HG03457 (cell line): ENCODE data around the gene PACRG.

Experiments
- ATAC-seq: cut with Tn5 transposase; IDR thresholded peaks from one replicate; pipeline ENCODE4 v1.9.1; 2021; ENCODE audit warnings: moderate number of reproducible peaks; ENCODE audit not compliant: unreplicated experiment

Gene PACRG

DNA sequence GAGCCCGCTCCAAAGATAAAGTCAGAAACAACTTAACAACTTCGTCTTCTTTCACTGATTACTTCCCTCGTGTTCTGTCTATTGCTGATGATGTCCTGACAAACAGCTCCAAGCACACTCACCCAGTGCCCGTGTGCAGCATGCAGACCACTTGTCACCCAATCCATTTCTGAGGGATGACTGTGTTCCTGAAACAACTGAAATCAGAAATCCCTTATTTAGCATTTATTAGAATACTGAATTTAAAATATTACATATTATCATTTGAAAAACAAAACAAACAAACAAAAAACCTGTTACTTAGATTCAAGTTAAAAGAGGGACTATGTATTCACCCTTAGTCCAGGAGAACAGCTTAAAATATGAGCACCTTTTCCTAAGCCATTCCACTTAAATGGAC lies 463.0 kb downstream of the PACRG start:
- no peak for ATAC-seq

DNA sequence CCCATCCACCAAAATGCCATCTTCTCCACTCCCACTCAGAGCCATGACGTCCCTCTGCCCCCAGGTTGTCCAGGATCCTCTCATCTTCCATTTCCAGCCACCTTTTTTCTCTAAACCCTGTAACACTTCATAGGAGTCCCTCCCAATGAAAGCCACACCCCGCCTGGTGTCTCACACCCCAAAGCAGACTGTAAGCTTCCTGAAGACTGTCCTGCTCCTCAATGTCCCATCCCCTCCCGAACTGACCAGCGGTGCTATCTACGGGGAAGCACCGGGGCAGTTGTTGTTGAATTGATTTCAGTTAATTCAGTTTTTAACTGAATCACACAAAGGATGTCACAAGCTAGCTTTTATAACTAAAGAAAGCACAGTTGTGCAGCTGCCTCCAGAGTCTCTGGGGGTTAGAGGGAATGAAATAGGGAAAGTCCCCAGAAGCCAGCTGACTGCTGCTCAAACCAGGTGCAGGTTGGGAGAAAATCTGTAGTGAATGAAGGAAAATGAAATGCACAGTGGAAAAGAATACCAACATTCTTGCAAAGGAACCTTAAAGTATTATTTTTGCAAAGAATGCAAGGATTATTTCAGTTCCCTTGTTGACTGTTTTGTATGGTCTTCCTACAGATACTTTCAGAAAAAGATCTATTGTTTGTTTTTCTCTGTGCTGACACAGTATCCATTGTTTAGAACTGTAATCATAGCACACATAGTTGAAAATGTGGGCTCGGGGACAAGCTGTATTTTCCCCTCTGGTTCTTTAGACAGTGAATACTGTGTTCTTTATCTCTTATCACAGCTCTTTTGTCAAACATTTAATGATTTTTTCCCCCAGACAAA lies 464.1 kb downstream of the PACRG start:
- no peak for ATAC-seq

DNA sequence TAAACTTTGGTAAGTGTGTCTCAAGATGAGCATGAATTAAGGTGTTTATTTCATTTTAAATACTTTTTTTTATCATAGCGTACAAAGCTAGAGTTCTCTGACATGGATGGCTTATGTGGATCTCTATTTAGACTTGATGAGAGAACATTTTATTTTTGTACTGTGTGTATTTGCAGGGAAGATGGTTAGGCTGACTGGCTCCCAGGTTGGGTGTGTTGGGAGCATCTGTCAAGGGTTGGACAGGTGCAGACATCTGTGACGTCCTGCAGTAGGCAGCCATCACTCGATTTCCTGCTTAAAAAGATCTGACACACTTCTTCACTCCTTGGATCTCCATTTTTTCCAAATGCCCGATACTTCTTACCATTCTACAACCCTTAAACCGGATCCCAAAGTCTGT lies 464.8 kb downstream of the PACRG start:
- no peak for ATAC-seq

DNA sequence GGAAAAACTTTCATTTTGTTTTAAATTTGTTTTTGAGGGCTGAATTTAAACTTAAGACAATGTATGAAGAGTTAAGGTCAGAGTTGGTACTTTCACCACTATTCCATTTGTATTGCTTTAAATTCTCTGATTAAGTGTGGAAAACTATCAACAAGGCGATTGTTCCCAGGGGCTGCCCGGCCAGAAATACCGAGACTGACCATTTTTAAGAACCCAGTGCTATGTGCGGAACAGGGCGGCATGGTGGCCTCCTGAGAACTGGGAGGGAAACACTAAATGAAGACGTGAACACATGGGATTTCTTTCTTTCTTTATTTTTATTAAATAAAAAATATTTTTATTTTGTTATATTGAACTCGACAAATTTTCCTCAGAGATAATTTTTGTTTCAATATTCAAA lies 465.6 kb downstream of the PACRG start:
- no peak for ATAC-seq

DNA sequence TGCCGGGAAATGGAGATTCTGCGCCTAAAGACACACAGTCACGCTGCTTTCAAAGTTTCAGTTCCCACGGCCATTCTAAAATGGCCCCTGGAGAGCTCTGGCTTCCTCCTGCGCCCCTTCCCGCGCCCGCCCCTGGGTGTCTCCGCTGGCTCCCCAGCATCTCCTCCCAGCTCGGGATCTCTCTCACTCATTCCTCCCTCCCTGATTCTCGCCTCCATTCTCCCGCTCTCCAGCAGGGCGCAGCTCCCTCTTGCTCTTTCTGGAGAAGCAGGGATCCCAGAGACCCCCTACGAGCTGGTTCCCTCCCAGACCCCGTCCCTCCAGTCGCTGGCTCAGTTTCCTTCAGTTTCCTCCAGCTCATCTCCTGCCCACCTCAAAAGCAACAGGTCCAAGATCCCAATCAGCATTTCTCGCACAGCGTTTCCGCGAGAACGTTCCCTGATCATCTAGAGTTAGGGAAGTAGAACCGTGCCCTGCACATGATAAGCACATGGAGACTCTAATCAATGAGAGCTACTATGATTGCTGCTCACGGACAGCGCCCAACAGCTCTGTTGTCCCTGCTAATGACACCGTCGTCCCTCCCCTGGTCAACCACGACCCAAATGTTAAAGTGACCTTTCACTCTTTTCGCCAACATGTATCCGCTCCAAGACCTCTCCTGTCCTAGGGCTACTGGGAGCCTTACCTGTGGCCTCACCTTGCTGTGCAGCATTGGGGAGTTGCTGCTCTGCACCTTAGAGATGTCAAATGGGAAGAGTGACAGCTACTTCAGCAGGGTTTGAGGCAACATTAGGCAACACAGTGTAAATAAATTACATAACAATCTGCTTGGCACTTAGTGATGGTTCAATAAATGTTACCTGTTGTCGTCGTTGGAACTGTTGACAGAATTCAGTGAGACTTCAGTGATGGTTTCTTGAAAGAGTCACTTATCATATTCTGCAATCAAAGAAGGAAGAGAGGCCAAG lies 468.2 kb downstream of the PACRG start:
- no peak for ATAC-seq

DNA sequence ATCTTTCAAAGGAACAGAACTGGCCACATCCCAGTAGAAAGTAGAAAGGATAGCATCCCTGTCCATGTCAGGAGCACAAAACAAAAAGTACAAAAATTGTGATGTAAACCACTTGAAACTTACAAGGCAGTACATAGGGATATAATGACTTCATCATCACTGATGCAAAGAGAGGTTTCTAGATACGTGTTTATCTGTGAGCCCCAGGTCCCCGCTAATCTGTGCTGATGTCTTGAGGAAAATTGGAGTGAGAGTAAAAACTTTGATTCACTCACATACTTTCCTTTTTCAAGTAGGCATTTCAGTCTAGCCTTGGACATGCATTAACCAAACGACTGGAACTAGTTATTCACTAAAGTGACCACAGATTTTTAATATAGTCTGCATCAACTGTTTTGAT lies 470.1 kb downstream of the PACRG start:
- ATAC-seq: no peak

DNA sequence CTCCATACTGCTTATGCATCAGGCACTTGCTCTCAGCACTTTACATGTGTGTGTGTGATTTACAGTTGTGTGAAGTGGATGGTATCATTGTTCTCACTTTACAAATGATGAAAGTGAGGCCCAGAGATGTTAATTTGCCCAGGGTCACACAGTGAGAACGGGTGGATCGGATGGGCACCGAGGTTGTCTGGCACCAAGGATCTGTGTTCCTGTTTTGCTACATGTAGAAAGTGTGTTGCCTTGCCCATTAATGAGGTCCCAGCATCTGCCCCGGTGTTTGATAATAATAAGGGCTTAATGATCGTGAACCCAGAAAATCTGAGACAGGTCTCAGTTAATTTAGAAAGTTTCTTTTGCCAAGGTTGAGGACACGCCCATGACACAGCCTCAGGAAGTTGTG lies 470.6 kb downstream of the PACRG start:
- no peak for ATAC-seq

DNA sequence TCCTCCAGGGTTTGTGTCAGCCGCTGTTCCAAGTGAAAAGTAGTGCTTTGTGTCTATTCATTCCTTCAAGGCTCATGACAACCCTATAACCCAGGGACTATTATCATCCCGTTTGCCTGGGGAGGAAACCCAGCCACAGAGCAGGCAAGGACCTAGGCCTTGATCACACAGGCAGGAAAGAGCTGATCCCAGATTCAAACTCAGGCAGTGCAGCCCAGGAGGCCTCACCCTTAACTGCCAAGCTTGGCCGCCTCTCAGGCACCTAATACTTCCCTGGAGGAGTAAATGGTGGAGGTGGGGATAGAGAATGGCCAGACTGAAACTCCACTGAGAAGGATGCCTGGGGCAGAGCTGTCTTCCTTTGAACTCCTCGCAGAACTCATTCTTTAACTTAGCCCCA lies 471.6 kb downstream of the PACRG start:
- no peak for ATAC-seq

DNA sequence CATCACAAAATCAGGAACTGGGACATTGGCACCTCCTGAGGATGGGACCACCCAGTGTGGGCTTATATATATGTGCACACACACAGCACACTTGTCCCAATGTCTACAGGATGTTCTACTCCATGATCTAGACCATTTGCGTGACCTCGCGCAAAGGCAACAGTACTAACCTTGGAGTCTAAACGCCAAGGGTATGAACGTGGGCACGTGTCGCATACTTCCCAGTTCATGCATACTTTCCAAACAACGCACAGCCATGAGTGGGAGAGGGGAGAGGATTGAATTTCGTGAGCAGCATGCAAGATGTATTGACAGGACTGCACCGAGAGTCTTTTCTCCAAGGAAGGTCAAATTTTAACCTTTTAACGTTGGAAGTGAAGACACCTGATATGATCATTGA lies 472.5 kb downstream of the PACRG start:
- no peak for ATAC-seq

DNA sequence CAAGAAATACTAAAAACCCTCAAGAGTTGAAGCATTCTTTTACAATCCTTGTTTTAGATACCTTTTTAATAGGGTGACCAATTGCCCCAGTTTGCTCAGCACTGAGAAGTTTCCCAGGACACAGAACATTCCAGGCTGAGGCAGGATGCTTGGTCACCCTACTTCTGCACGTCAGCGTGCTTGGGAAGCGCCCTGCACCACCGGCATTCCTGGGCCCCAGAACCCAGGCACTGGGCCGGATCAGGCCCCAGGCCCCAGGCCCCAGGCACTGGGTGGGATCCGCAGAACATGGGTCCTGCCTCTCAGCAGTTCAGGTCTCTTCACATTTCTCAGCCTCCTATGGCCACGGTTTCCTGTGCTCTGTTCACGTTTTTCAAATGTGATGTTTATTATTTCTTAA lies 472.9 kb downstream of the PACRG start:
- ATAC-seq: no peak

DNA sequence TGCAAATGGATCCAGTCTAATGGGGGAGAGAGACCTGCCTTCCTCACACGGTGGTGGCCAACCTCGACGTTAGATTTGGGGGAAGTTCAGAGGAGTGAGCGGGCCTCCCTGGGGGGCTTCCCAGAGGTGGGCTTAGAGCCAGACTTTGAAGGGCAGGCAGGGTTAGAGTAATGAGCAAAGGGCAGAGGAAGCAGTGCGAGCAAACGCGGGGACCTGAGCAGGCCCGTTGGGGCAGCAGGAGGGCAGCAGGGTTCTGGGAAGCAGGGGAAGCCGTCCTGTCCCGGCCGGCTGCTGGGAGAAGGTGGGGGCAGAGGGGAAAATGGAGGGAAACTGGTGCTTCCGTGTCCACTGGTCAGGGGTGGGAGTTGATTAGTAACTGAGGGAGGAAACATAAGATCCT lies 474.1 kb downstream of the PACRG start:
- ATAC-seq: no peak

DNA sequence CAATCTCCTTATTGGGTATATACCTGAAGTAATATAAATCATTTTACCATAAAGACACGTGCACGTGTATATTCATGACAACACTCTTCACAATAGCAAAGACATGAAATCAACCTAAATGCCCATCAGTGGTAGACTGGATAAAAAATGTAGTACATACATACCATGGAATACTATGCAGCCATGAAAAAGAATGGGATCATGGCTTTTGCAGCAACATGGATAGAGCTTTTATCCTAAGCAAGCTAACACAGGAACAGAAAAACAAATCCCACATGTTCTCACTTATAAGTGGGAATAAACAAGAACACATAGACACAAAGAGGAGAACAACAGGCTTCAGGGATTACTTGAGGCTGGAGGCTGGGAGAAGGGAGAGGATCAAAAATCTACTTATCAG lies 478.4 kb downstream of the PACRG start:
- no peak for ATAC-seq

DNA sequence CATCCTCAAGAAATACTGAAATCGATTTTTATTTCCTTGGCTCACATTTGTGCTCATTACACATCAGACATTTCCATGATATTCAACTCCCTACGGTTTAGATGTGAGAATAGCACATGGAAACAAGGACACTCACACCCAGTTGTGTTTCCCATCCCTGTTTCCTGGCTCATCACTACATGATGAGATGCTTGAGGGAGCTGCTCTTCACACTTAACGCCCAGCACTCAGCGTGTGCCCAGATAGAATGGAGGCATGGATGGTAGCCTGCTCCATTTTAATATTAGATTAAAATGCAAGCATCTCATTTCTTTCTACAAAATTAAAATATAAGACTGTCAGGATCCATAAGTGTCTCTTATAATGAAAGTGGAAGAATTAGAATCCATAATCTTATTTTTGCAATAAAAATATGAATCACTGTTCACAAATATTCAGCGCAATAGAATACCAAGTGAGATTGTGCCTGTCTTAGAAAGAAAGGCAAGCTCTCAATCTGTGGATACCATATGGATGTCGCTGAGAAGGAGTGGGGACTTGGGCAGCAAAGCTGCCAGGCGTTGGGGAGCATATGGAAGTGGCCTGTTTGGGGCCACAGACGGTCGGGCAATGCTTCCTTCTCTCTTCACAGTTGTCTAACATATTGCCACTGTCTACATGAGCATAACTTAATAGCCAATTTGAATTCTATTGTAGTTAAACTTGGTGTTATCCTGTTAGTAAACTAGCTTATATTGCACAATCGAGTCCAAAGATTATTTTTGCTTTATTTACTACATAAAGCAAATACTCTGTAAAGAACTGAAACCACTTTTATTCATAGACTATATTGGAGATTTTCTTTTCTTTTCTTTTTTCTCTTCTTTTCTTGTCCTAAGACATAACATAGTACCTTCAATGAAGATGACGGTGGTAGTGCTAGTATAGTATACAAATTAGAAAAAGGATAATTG lies 479.9 kb downstream of the PACRG start:
- no peak for ATAC-seq

DNA sequence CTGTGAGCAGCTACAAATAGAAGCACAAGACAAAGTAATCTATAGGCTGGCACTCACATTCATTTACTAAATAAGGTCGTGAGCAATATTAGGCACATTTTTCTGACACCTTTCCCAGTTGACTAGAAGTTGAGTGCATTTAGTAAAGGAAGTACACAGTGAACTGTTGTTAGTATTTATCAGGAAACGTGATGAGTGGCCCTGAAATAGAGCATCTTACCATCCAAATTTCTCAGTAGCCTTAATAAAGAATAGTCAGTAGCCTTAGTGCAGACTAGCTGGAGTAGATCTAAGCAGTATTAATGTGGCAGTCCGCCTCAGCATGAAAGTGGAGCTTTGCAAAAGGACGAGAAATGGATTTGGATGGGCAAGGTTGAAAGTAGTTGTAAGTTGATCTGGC lies 481.2 kb downstream of the PACRG start:
- no peak for ATAC-seq

DNA sequence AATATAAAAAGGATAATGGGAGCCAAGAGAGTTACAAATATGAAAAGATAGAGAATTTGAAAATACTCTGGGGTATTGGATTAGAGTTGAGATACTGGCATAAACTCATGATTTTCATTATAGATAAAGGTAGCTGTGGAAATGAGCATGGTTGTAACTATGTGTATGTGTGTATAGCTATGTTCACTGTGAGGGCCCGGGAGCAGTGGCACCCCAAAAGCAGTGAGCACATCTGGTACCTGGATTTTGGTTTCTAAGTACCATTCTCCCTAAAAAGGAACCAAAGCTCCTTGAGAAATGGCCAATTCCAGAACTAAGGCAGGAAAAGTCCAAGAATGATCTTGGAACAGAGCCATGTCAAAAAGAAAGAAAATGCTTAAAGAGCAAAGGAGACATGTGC lies 484.3 kb downstream of the PACRG start:
- ATAC-seq: no peak

DNA sequence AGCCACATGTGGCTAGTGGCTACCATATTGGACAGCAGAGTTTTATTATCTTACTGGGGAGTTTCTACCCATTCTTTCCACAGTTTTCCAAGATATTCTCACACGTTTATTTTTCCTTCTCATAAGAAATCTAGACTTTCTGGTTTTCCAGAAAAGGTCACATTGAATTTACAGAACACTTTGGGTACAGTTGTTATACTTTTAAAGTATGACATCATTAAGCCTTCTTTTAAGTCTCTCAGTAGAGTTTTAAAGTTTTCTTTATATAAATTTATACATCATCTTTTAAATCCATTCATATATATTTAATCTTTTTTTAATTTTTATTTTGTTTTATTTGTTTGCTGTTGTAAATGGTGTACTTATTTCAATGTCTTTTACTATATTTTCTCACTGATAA lies 486.5 kb downstream of the PACRG start:
- ATAC-seq: no peak

DNA sequence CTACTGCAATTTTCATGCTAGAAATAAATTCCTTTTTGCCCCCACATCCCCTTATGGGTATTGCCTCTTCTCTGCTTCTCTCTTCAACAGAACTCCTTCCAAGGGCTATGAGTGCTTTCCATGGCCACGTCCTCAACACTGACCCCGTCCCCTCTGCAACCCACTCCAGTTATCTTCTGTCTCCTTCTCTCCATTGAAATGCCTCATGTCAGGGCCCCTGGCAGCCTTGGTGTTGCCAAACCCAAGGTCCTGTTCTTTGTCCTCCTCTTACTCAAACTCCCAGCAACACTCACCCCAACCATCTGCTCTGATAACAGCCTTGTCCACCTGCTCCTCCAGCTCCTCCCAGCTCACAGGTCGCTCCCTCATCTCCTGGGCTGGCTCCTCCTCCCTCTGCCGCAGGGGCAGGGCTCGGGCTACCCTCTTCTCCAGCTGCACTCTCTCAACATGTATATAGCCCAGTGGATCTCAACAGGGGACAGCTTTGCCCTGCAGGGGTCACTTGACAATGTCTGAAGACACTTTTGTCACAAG lies 490.7 kb downstream of the PACRG start:
- no peak for ATAC-seq

DNA sequence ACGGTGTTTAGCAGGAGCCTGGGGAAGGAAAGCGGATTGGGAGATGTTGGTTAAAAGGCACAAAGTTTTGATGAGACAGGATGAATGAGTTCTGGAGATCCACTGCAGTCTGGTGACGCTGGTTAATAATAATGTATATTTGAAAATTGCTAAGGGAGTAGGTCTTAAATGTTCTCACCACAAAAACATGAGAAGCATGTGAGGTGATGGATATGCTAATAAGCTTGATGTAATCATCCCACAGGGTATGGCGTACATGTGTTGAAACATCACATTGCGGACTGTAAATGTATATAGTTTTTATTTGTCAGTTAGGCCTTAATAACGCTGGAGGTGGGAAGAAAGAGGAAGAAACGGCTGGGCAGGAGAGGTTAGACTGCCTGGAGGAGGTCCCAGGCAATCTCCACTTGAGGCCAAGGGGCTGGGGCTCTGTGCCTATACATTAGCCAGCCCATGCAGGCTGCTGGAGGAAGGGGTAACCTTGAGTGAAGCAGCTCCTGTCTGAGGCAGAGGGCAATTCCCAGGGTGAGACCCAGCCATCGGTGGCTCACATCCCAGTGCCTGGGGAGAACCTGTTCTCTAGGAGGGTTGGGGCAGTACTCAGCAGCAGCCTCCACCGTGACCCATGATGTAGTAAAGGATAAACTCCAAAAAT lies 498.5 kb downstream of the PACRG start:
- ATAC-seq: no peak

DNA sequence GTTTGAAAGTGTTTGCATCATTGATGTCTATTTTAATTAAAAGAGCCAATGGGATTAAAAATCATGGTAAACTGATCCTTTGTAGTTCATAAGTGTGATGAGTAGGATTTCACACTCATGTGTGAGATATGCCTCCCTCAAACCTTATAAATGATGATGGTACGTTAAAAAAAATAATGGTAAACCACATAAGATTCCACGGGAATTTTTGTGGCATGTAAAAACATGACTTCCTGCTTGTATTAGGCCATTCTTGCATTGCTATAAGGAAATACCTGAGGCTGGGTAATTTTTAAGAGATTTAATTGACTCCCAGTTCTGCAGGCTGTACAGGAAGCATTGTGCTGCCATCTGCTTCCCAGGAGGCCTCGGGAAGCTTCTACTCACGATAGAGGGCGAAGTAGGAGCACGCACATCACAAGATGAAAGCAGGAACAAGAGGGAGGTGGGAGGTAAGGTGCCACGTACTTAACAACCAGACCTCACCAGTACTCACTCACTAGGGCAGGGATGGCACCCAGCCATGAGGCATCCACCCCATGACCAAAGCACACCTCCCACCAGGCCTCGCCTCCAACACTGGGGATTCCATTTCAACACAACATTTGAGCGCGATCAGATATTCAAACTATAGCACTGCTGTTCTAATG lies 499.2 kb downstream of the PACRG start:
- no peak for ATAC-seq

DNA sequence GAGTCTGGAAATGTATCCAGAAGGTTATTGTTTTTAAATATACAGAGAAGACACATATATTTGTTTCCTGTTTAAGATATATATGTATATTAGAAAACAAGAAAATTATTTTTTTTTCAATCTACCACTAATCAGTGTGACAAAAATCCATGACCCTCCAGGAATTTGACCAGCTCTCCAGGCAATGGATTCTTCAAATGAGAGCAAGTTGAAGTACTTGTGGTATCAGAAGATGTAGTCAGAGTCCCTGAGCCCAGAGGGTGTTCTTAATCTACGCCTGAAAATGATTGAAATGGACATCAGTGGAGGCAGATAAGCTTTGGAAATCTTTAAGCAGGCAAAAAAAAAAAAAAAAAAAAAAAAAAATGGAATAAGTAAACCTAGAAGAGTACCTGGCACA lies 500.3 kb downstream of the PACRG start:
- ATAC-seq: no peak
